DOHH2 (cell line): ENCODE measurements around the gene FRMPD1.

Source experiments
- EZH2phosphoT487 ChIP-seq: fragments of 200-600 bp; sonication (generic); IDR thresholded peaks from 2 replicates; pipeline ENCODE4 v1.6.1; 2017; ENCODE audit warnings: borderline replicate concordance, mild to moderate bottlenecking, antibody characterized with exemption, low read length, moderate library complexity, mixed read lengths
- TF ChIP-seq, protein P1 (sequence below): fragments of 200-600 bp; sonication (generic); IDR thresholded peaks from one replicate; pipeline ENCODE4 v1.5.1; 2014; ENCODE audit warnings: antibody characterized with exemption, mild to moderate bottlenecking, low read depth, low read length; ENCODE audit not compliant: poor library complexity, severe bottlenecking

DNA sequence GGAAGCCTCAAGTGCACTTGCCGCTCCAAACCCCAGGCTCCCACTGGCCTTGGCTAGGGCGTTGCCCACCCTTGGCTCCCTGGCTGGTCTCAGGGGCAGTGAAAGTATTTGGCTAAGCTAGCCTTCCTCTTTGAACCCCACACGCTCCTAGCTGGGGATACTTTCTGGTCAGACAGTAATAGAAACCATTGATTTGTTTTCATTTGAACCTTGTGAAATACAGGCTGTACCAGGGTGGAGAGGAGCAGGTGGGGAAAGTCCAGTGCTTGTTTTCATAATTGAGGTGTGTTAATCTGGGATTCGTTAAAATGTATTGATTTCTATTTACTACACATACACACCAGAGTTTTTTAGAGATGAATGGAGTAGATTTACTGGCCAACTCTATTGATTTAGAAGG is 57.0 kb downstream of the FRMPD1 start:
- TF ChIP-seq, protein P1, sequence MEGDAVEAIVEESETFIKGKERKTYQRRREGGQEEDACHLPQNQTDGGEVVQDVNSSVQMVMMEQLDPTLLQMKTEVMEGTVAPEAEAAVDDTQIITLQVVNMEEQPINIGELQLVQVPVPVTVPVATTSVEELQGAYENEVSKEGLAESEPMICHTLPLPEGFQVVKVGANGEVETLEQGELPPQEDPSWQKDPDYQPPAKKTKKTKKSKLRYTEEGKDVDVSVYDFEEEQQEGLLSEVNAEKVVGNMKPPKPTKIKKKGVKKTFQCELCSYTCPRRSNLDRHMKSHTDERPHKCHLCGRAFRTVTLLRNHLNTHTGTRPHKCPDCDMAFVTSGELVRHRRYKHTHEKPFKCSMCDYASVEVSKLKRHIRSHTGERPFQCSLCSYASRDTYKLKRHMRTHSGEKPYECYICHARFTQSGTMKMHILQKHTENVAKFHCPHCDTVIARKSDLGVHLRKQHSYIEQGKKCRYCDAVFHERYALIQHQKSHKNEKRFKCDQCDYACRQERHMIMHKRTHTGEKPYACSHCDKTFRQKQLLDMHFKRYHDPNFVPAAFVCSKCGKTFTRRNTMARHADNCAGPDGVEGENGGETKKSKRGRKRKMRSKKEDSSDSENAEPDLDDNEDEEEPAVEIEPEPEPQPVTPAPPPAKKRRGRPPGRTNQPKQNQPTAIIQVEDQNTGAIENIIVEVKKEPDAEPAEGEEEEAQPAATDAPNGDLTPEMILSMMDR, result no peak
- no peak for TF ChIP-seq EZH2phosphoT487
